ENCODE measurements around the gene INO80D.
"Not testable (repeated sequence)": the region's sequence is repeated elsewhere in the genome, so short reads cannot be mapped to it uniquely, and the experiment has no call there.

The INO80D gene

DNA sequence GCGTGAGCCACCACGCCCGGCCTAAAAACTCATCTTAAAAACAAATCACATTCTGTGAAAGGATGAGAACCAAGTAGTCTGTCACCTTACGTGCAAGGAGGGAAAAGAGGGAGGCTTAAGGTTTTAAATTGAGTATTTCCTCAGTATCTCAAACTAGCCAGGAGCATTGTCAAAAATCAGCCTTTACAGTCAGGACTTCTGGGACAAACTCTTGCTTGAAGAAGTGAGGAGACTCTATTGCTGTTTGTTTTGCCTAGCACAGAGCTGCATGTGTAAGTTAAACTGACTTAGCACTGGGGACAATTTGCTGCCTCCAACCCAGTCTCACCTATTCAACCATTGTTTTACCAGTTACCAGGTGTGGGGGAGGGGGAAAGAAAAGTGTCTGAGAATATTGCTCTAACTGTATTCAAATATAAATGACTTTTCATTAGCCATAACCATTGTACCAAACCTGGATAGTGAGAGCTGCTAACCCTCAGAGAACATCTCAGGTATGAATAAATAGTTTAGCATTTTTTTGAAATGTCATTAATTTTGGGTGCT, 3.6 kb downstream of the INO80D start:
- no peak for DNase-seq

DNA sequence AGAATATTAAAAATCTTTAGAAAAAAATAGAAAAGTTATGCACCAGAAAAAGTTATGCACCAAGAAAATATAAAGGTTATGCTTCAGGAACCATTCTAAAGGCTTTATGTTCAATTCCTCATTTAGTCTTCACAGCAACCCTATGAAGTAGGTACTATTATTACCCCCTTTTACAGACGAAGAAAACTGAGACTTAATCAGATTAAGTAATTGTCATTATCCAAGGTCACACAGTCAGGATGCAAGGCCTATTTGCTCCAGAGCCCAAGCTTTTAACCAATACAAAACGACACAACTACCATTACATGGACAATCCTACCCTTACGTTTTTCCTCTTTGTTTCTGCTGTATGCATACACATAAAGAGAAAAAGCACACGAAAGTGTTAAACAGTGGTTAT, 5.0 kb downstream of the INO80D start:
- no peak for DNase-seq

DNA sequence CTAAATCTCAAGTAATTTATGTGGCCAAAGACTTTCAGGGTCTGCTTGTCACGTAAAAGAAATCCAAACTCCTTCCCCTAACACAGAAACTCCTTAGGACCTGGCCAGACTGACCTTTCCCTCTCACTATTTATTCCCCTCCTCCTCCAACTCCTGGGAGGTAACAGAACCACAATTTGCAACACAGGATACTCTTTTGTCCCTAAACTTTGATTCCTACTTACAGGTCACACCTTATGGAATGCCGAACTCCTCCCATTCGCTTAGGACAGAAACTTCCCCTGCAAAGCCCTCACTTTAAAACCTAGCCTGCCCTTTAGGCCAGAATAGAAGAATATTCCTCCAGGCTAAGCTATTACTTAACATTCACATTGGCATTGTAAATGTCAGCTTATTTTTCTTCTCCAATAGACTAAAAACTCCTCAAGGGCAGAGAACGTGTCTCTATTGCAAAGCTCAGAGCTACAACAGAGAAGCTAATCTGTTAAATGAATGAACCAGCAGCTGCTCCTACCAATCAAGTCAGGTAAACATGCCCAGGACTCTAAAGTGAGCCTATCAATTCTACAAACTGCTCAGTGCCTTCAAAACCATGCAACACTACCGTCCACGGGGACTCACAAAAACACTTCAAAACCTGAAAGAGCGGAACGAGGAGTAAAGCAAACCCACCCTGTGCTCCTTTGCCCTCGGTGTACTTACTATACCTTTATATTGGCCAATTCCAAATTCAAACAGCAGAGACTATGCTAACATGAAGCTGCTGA, 6.1 kb downstream of the INO80D start:
- DNase-seq = no peak

DNA sequence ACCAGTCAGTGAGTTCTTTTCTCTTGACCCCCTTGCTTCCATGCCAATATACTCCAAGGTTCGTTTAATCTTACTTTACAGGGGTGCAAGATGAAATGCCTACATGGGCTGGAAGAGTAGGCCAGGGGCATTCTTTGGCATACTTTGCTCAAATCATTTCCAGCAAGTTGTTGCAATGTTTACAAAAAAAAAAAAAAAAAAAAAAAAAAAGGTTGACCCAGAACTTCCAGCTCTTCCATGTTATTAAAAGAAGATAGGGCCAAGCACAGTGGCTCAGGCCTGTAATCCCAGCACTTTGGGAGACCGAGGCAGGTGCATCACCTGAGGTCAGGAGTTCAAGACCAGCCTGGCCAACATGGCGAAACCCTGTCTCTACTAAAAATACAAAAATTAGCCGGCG, 8.1 kb downstream of the INO80D start:
- DNase-seq = not testable (repeated sequence)

DNA sequence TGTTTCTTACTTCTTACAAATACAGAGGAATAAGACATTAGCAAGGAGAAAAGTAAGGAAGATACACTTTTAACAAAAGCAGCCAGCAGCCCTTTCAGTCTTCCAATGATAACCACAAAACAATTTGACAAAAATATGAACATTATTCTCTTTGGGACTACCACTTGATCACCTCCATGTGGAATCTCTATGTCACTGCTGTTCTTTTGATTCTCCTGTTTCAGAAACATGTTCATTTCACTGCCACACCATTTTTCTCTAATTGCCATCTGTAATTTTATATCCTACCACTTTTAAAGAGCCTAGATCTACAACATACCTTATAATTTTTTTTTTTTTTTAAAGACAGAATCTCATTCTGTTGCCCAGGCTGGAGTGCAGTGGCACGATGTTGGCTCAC, 10.9 kb downstream of the INO80D start:
- DNase-seq = no peak

DNA sequence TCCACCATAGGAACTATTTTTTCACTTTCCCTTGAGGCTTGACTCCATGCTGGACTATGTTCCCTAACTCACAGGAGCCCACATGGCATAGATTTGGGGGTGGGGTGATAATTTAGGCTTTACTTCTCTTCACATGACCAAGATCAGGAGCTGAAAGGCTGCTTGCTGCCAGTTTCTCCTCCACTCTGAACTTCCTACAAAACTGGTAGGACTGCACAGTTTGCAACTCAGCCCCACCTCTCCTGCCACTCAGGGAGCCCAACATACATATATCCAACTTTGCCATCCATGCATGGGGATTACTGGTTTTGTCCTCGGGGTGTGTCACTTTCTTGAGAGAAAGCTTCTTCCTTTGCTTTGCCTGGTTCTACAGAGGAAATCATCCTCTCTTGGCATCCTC, 14.2 kb downstream of the INO80D start:
- no peak for DNase-seq

DNA sequence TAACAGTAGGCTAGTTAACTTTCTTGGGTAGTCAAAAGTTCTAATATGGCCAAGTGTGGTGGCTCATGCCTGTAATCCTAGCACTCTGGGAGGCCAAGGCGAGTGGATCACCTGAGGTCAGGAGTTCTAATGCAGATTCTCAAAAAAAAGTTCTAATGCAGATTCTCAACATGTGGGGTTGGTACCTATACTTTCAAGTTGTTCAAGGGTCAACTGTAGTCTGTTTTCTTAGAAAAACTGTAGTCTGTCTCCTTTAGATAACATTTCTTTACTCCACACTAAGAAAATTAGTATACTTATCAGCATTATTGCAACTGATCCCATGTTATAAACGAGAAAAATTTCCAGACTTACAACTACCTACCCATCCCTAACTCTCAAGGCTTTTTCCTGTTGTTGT, 16.6 kb downstream of the INO80D start:
- no peak for DNase-seq

DNA sequence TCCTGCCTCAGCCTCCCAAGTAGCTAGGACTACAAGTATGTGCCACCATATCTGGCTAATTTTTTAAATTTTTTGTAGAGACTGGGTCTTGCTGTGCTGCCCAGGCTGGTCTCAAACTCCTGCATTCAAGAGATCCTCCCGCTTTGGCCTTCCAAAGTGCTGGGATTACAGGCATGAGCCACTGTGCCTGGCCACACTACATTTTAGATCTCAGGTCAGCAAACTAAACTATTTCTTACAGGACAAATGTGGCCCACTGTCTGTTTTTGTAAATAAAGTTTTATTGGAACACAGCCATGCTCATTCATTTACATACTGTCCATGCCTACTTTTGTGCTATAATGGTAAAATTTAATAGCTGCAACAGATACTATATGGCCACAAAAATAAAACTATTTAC, 17.8 kb downstream of the INO80D start:
- no peak for DNase-seq

DNA sequence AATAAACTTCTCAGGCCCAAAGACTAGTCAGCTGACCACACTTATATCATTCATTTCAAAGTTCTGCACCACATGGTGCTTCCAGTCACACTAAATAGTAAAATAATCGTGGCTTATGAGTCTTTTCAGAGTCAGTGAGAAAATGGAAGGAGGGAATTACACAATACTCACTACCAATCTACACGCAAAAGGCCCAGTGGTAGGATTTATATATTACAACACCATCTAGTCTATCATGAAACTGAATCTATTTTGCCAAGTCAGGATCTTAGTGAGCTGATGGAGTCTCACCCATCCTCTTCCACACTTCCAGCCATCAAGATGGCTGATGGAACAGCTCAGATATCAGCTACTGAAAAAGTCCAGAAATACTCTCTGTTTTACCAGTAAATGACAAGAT, 21.9 kb downstream of the INO80D start:
- DNase-seq = no peak

DNA sequence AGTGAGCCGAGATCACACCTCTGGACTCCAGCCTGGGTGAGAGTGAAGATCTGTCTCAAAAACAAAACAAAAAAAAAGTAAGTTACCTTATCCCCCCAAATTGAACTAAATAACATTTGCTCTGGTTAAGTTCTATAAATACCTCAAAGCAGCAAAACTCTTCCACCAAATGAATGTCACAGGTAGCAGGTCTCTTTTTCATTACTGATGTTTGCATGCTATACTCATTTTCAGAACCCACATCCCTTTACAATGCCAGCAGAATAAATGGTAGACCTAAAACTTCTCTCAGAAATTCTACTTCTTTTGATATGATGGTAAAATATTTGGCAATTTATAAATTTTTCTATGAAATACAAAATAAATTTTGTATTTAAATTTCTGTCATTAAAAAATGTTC, 22.3 kb downstream of the INO80D start:
- no peak for DNase-seq

DNA sequence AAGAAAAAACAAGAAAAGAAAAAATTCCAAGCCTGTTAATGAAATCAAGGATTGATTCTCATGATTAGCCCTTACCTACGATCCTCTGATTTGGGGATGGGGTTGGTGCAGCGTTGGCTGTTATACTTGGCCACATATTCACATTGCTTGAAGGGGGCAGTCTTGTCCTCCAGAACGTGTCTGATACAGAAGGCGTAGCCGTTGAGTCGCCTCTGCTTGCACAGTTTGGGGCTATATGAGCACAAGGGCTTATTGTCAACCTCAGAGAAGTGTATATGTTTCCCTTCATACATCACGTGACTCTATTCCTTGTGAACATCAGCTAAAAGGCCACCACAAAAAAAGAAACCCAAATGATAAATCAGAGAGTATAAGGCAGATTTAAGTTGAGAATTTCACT, 23.2 kb downstream of the INO80D start:
- no peak for DNase-seq

DNA sequence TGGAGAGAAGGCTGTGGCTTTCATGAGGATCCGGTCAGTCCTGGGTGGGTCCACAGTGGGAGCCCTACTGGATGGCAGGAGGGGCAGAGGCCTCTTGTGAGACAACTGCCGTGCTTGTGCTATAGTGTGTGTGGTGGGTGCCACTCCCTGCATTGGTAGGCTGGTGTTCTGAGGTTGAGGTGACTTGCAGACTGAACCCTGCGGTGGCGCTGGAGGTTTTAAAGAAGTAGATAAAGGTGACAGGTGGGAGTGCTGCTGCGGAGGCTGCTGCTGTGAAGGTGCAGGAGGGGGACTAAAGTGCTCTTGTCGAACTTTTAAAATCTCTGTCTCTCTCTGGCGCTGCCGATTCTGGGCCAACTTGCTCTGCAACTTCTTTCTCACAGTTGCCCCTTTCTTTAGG, 29.7 kb downstream of the INO80D start:
- no peak for DNase-seq

DNA sequence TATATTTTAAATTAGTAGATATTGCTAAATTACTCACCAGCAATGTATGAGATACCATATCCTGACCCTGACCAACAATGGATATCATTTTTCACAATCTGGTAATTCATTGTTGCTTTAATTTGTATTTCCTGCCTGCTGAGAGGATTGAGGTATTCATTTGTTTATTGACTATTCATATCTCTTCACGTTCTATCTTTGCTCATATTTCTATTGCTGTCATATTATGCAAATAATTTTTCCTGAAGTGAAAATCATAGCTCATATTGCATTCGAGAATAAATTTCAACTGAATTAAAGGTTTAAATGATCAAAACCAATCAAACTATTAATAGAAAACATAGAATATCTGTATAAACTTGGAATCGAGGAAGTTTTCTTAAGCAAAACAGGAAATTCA, 31.0 kb downstream of the INO80D start:
- DNase-seq = no peak

DNA sequence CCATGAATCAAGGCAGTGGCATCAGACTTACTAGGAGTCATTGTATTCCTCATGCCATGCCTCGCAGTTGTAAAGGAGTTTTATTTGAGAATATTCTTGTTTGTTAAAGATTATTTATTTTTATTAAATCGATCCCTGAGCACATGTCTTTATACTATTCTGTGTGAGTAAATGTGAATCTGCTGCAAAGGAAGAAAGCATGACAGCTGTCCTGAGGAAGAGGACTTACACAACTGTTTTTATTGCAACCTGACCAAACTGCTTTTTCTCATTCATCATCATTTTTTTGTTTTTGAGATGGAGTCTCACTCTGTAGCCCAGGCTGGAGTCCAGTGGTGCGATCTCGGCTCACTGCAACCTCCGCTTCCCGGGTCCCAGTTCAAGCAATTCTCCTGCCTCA, 34.1 kb downstream of the INO80D start:
- DNase-seq = no peak

DNA sequence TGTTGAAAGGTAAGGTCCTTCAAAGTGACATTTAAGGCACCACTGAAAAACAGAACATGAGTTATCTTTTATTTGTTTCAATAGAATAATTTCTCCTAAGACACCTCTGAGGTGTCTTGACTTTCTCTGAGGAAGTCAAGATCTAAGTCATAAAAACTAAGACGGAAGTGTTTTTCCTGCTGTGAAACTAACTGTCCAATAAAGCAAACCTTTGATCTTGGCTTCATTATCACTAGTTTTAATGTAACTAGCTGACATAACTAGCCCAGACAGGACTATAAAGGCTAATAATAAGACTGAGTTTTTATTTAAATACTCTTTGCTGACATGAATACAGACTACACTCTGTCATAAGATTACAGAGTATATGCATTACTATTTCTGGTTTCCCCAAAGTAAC, 36.6 kb downstream of the INO80D start:
- no peak for DNase-seq

DNA sequence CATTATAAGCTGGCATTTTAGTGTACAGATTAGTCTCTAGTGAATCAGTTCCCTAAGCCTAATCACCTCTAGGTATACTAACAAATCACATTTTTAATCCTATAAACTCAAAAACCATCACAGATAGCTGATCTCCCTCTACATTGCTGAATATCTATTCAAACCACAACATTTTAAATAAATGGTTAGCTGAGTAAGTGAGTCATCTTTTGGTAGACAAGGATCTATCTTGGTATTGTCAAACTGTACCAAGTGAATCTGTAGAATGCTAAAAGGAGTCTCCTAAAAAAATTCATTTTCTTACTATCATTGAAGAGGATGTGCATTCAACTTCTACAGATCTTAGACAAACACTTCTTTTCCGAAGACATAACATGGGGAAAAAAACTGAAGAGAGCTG, 40.7 kb downstream of the INO80D start:
- DNase-seq = no peak

DNA sequence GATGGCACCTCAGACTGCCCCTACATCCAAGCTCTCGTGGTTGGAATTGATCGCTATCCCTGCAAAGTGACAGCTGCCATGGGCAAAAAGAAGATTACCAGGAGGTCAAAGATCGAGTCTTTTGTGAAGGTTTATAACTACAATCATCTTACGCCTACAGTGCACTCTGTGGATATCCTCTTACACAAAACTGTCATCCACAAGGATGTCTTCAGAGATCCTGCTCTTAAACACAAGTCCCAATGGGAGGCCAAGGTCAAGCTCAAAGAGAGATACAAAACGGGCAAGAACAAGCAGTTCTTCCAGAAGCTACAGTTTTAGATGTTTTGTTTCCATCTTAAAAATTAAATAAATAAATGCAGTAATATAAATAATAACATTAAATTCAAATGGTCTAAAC, 45.4 kb downstream of the INO80D start:
- no peak for DNase-seq

DNA sequence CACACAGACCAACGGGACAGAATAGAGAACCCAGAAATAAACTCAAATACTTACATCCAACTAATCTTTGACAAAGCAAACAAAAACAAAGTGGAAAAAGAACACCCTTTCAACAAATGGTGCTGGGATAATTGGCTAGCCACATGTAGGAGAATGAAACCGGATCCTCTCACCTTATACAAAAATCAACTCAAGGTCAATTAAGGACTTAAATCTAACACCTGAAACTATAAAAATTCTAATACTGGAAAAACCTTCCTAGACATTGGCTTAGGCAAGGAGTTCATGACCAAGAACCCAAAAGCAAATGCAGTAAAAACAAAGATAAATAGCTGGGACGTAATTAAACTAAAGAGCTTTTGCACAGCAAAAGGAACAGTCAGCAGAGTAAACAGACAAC, 50.6 kb downstream of the INO80D start:
- DNase-seq = not testable (repeated sequence)

DNA sequence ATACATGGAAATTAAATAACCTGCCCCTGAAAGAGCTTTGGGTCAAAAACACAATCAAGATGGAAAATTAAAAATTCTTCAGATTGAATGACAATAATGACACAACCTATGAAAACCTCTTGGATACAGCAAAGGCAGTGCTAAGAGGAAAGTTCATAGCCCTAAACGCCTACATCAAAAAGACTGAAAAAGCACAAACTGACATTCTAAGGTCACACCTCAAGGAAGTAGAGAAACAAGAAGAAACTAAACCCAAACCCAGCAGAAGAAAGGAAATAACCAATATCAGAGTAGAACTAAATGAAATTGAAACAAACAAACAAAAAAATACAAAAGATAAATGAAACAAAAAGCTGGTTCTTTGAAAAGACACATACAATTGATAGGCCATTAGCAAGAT, 52.5 kb downstream of the INO80D start:
- not testable (repeated sequence) for DNase-seq

DNA sequence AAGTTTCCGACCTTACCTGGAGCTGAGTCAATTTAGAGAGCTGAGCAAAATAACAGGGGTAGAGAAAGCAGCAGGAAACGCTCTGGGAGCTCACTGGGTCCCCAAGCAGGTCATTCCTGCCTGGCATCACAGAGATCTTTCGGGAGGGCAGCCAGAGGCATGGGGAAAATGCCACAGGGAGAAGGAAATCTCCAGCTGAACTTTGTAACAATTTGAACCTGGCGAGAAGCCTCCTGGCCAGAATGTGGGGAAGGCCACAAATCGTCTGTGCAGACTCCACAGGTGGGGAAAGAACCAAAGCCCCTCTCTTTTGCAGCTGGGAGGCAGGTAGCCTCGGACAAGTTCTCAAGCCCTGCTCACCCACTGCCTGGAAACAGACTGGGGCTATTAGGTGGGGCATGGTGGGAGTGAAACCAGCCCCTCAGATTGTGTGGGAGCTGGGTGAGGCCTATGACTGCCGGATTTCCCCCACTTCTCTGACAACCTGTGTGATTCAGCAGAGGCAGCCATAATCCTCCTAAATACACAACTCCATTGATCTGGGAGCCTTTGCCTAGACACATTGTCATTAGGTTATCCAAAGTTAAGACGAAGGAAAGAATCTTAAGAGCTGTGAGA, 53.9 kb downstream of the INO80D start:
- DNase-seq = no peak

DNA sequence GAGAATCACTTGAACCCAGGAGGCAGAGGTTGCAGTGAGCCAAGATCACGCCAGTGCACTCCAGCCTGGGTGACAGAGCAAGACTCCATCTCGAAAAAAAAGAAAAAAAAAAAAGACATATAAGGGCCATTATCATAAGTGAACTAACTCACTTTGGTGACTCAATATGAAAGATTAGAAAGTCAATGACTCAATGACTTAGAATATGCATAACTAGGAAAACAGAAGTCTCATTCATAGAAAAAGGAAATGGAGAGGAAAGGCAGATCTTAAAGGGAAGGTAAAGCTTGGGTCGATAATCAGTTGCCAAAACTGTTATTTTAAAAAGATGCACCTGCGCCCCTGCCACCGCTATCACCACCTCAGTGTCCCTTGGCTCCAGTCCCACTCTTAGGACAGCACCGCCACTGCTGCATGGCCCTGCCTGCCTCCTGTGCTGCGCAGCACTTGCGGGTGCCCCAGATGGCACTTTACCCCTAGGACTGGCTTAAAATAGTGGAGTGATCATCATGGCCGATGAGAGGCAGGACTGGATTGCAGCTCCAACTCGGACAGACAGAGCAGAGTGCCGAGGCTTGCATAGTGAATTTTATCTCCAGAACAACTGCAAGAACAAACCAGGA, 54.7 kb downstream of the INO80D start:
- no peak for DNase-seq

DNA sequence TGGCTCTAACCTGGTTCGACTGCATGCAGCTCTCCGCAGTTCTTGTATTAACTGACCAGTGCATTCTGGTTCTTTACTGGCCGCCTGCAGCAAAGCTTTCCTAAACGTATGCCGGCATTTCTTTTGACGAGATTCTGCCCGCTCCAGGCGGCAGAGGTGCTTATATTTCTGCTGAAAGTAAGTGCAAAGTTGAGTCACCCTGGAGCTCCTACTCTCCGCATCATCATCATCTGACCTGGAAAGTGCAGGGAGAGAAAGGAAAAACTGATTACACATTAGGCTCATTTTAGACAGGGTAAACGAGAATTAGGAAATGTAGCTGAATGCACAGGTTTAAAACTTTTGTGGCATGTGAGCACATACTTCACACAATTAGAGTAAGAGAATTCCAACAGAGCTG, 57.9 kb downstream of the INO80D start:
- no peak for DNase-seq

DNA sequence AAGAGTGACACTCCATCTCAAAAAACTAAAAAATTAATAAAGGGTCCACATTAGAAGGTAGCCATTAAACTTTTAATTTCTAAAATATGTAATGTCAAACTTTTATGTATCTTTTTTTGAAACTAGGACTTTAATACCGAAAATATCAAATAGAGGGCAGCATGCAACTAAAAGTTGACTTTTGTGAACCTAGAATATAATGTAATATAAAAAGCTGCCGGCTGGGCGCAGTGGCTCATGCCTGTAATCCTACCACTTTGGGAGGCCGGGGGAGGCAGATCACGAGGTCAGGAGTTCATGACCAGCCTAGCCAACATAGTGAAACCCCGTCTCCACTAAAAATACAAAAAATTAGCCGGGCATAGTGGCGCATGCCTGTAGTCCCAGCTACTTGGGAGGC, 62.8 kb downstream of the INO80D start:
- no peak for DNase-seq

DNA sequence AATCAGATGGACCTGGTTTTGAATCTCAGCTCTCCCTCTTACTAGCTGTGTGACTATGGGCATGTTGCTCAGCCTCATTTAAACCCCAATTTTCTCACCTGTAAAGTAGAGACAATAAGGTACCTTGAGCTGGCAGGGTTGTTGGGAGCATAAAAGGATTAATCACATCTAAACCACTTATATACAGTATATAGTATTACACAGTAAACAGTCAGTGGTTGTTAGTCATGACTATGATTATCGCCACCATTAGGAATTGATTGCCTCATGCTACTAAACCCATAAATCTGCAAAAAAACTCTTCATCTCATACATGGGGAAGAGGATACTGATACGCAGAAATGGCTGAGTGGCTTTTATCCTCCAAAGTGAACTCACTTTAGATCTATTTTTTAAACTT, 65.8 kb downstream of the INO80D start:
- no peak for DNase-seq

Data from NCI-H1048 (cell line).